ENCODE results near the gene GABRG3. TPM values are rescaled to one million over a fixed set of nuclear protein-coding genes. Genes with fewer than 3 reads are reported as not detected.

Gene GABRG3
- total RNA-seq, 4 donors from 2014 or later: not detected

- no peak overlapping the region for H3K4me3 ChIP-seq
- no peak overlapping the region for H3K27ac ChIP-seq (replicated peaks in 1 of 4)
- H3K27me3 ChIP-seq: no peaks in the 10 kb centered on the region
- no peaks in the 10 kb centered on the region for H3K36me3 ChIP-seq
- WGBS: 93% methylated on average over 7 of the region's 7 CpGs
- intact Hi-C loops (cut with DNase I): no loop called here
- H3K9me3 ChIP-seq: no peaks in the 10 kb centered on the region
- peak; percentile 84 for DNase-seq (ENCODE audit: extremely low spot score)
- TF ChIP-seq CTCF (IDR thresholded peaks at IDR 0.05) (no peak), POLR2AphosphoS5 (IDR thresholded peaks at IDR 0.05) (no peak), EP300 (IDR thresholded peaks at IDR 0.05) (no peak), POLR2A (IDR thresholded peaks at IDR 0.05; ENCODE audit: low read depth) (no peak)
- H3K4me1 ChIP-seq: no peaks in the 10 kb centered on the region
Observed at GRCh38 chr15:27123808-27124207, 152.8 kb downstream of the GABRG3 start.

GRCh38 chr15:27124287-27124871 is 153.4 kb downstream of the GABRG3 start:
- intact Hi-C loops (cut with DNase I): no loop called here
- TF ChIP-seq POLR2A (IDR thresholded peaks at IDR 0.05; ENCODE audit: low read depth): no peak
- no peak for TF ChIP-seq CTCF (IDR thresholded peaks at IDR 0.05)
- no peak for TF ChIP-seq EP300 (IDR thresholded peaks at IDR 0.05)
- no peak for TF ChIP-seq POLR2AphosphoS5 (IDR thresholded peaks at IDR 0.05)
- no peaks in the 10 kb centered on the region for H3K36me3 ChIP-seq
- no peaks in the 10 kb centered on the region for H3K27me3 ChIP-seq
- DNase-seq (ENCODE audit: extremely low spot score): peak; percentile 91
- 74% methylated on average over 4 of the region's 4 CpGs for WGBS
- no peaks in the 10 kb centered on the region for H3K4me1 ChIP-seq
- H3K4me3 ChIP-seq: no peak overlapping the region
- H3K9me3 ChIP-seq: no peaks in the 10 kb centered on the region
- no peak overlapping the region for H3K27ac ChIP-seq (replicated peaks in 1 of 4)

- WGBS: 92% methylated on average over 3 of the region's 3 CpGs
Observed at GRCh38 chr15:27125185-27125584, 154.2 kb downstream of the GABRG3 start.

GRCh38 chr15:27126449-27126848 is 155.5 kb downstream of the GABRG3 start:
- H3K4me1 ChIP-seq: no peaks in the 10 kb centered on the region
- DNase-seq (ENCODE audit: extremely low spot score): peak; percentile 86
- 92% methylated on average over 6 of the region's 7 CpGs for WGBS
- H3K36me3 ChIP-seq: no peaks in the 10 kb centered on the region
- H3K4me3 ChIP-seq: no peak overlapping the region
- no peak overlapping the region for H3K27ac ChIP-seq (replicated peaks in 1 of 4)
- no peaks in the 10 kb centered on the region for H3K9me3 ChIP-seq
- intact Hi-C loops (cut with DNase I): no loop called here
- TF ChIP-seq EP300 (IDR thresholded peaks at IDR 0.05): no peak
- no peak for TF ChIP-seq CTCF (IDR thresholded peaks at IDR 0.05)
- no peaks in the 10 kb centered on the region for H3K27me3 ChIP-seq

More at GRCh38 chr15:27125185-27125584, 154.2 kb downstream of the GABRG3 start:
- Histone ChIP-seq H3K4me1 (no peaks in the 10 kb centered on the region), H3K36me3 (no peaks in the 10 kb centered on the region), H3K27ac (replicated peaks in 1 of 4) (no peak overlapping the region), H3K9me3 (no peaks in the 10 kb centered on the region), H3K4me3 (no peak overlapping the region), H3K27me3 (no peaks in the 10 kb centered on the region)
- TF ChIP-seq POLR2A (IDR thresholded peaks at IDR 0.05; ENCODE audit: low read depth): no peak
- TF ChIP-seq CTCF (IDR thresholded peaks at IDR 0.05): no peak
- TF ChIP-seq POLR2AphosphoS5 (IDR thresholded peaks at IDR 0.05): no peak
- TF ChIP-seq EP300 (IDR thresholded peaks at IDR 0.05): no peak
- DNase-seq (ENCODE audit: extremely low spot score): no peak
- intact Hi-C loops (cut with DNase I): no loop called here
